ENCODE results near the gene SF3B5. TPM values are rescaled to one million over a fixed set of nuclear protein-coding genes. Genes with fewer than 3 reads are reported as not detected.

SF3B5 gene
- total and polyA plus RNA-seq, 2 of the 8 experiments (the other 6 are each of a cell fraction or from before 2014, with no cell fraction given), result 195 to 588 TPM

DNA sequence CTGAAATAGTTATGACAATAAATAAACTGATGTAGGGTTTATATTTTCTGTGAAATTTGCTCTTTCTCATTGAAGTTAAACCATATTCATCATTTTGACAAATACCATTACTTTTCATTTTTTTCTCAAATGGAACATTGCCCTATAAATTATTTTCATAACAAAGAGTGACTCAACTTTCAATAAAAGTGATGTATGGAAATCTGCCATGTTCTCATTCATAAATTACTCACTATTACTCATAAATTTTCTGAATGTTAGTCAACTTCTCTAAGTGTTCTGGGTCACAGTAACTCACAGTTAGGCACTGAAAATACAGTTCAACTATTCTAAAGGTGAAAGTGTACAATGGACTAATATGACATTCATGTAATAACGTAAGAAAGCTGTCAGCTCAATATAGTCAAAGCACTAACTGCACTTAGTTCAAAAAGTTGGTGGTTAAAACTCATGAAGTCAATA lies 35.9 kb upstream of the SF3B5 start:
- H2BK12ac ChIP-seq (ENCODE audit: low read depth, low read length), result no peak overlapping the region
- no peak overlapping the region for H2BK120ac ChIP-seq (replicated peaks; ENCODE audit: low read depth, low read length)
- no peaks in the 10 kb centered on the region for H3K23me2 ChIP-seq (ENCODE audit: low read depth, low read length)
- H4K5ac ChIP-seq (ENCODE audit: insufficient read length, low read depth, low read length), result no peak overlapping the region
- FAIRE-seq, result no peak
- no peak overlapping the region for H2BK5ac ChIP-seq (ENCODE audit: low read depth, low read length)
- no peak overlapping the region for H3K23ac ChIP-seq (ENCODE audit: insufficient read length)
- no peak overlapping the region for H3K4ac ChIP-seq (replicated peaks; ENCODE audit: insufficient read length, low read depth, low read length)
- no peak overlapping the region for H3K9ac ChIP-seq (replicated peaks in 1 of 4; ENCODE audit: extremely low read depth in 1 of 4, low read depth in 3 of 4, low read length in 3 of 4)
- no peak overlapping the region for H3K4me3 ChIP-seq (ENCODE audit: extremely low read depth in 1 of 4, insufficient read depth in 2 of 4, low read depth in 3 of 4, low read length in 4 of 4)
- H3K4me1 ChIP-seq (replicated peaks in 1 of 4; ENCODE audit: control insufficient read depth in 3 of 4, insufficient read depth in 4 of 4, low read length in 3 of 4), result no peaks in the 10 kb centered on the region
- no peak overlapping the region for H2BK15ac ChIP-seq (ENCODE audit: low read length)
- no peak overlapping the region for H3K56ac ChIP-seq (replicated peaks; ENCODE audit: insufficient read length, low read depth, low read length)
- no peaks in the 10 kb centered on the region for H4K20me1 ChIP-seq (replicated peaks in 1 of 2; ENCODE audit: control insufficient read depth in 1 of 2, insufficient read depth in 2 of 2, low read length in 2 of 2)
- no peak overlapping the region for H4K8ac ChIP-seq (ENCODE audit: extremely low read depth, insufficient read depth, low read length)
- H3K14ac ChIP-seq (ENCODE audit: insufficient read length), result no peak overlapping the region
- ChIA-PET POLR2A (ENCODE audit: partially characterized antibody) (no interaction called here), CTCF (ENCODE audit: partially characterized antibody) (interaction anchor here (0.6 to 0.8 kb wide), 3 partner anchors 85 to 741 kb away, joined by 3 to 4 read pairs (median 3); no protein-coding TSS in a partner anchor)
- WGBS, 2 experiments (ENCODE audit: extremely low coverage in 1 of 2, insufficient coverage in 1 of 2, insufficient read length in 1 of 2, insufficient replicate concordance in 2 of 2, low coverage in 1 of 2, low lambda C conversion rate in 2 of 2, missing lambda C conversion rate in 1 of 2), result 83% methylated on average over 1 of the region's 1 CpG; no CpG with 5 or more reads in 1 of the 2 experiments
- no peak overlapping the region for H2AK5ac ChIP-seq (ENCODE audit: low read depth, low read length)
- H3K9me3 ChIP-seq (ENCODE audit: insufficient read depth in 2 of 2, low read depth in 1 of 2, low read length in 1 of 2), result no peaks in the 10 kb centered on the region
- no peak overlapping the region for H2AFZ ChIP-seq (ENCODE audit: low read length)
- no peak for DNase-seq (ENCODE audit: low read depth in 1 of 2, low spot score in 2 of 2)
- H3K79me2 ChIP-seq (ENCODE audit: control insufficient read depth in 1 of 2, insufficient read depth in 2 of 2, low read length in 2 of 2), result no peaks in the 10 kb centered on the region
- H3K18ac ChIP-seq (ENCODE audit: extremely low read depth, low read length), result no peak overlapping the region
- no peaks in the 10 kb centered on the region; the same call in 1 of the 2 replicates for H3K79me1 ChIP-seq (ENCODE audit: low read depth, low read length)
- no peak overlapping the region for H3K4me2 ChIP-seq (ENCODE audit: insufficient read depth in 1 of 2, low read depth in 2 of 2, low read length in 2 of 2)
- H3K27me3 ChIP-seq (replicated peaks in 1 of 4; ENCODE audit: control insufficient read depth in 3 of 4, extremely low read depth in 1 of 4, insufficient read depth in 3 of 4, low read length in 3 of 4), result no peaks in the 10 kb centered on the region
- H3K36me3 ChIP-seq (ENCODE audit: control insufficient read depth in 2 of 4, insufficient read depth in 4 of 4, low read length in 3 of 4), result no peaks in the 10 kb centered on the region
- H3K27ac ChIP-seq (ENCODE audit: low read depth, low read length), result no peak overlapping the region
- no peak overlapping the region for H2BK20ac ChIP-seq (ENCODE audit: low read length)
- no peak overlapping the region for H4K91ac ChIP-seq (replicated peaks; ENCODE audit: insufficient read length, low read length)
- no peak for TF ChIP-seq RXRA (IDR thresholded peaks at IDR 0.05; ENCODE audit: insufficient read depth, low read depth, low read length)
- TF ChIP-seq BACH1 (IDR thresholded peaks at IDR 0.05; ENCODE audit: low read length), result no peak
- no peak for TF ChIP-seq PHF8 (conservative IDR thresholded peaks at IDR 0.05; ENCODE audit: low read depth, low read length)
- no peak for TF ChIP-seq YY1 (IDR thresholded peaks at IDR 0.05; ENCODE audit: low read depth, low read length)
- TF ChIP-seq POU5F1 (IDR thresholded peaks at IDR 0.05; ENCODE audit: low read depth, low read length), result no peak
- no peak for TF ChIP-seq SAP30 (IDR thresholded peaks at IDR 0.05; ENCODE audit: insufficient read depth, insufficient replicate concordance, low read length)
- TF ChIP-seq JUN (IDR thresholded peaks at IDR 0.05; ENCODE audit: low read depth, low read length), result no peak
- TF ChIP-seq HDAC6 (IDR thresholded peaks at IDR 0.05; ENCODE audit: low read depth, low read length), result no peak
- no peak for TF ChIP-seq MAFK (IDR thresholded peaks at IDR 0.05; ENCODE audit: low read depth, low read length)
- TF ChIP-seq USF2 (IDR thresholded peaks at IDR 0.05; ENCODE audit: low read length), result no peak
- TF ChIP-seq RAD21 (IDR thresholded peaks at IDR 0.05 in 1 of 2, conservative IDR thresholded peaks at IDR 0.05 in 1 of 2; ENCODE audit: low read depth in 2 of 2, low read length in 2 of 2), result no peak
- TF ChIP-seq BRCA1 (IDR thresholded peaks at IDR 0.05; ENCODE audit: low read depth, low read length), result no peak
